ENCODE data around the gene CAMK1D.

Gene CAMK1D

GRCh38 chr10:12350167-12350872 lies 973 bp downstream of the CAMK1D start (continued):
- TF ChIP-seq TSHZ1 (tag by site-specific recombination; IDR thresholded peaks at IDR 0.05; ENCODE audit: borderline replicate concordance) (no peak), PRDM1 (tag by site-specific recombination; IDR thresholded peaks at IDR 0.05) (no peak), ZNF138 (tag by site-specific recombination; IDR thresholded peaks at IDR 0.05; ENCODE audit: borderline replicate concordance) (no peak), ZBTB17 (tag by site-specific recombination; IDR thresholded peaks at IDR 0.05) (peak; percentile 98), ZBTB6 (tag by site-specific recombination; IDR thresholded peaks at IDR 0.05) (no peak), ZSCAN30 (tag by site-specific recombination; IDR thresholded peaks at IDR 0.05) (no peak), ZNF274 (IDR thresholded peaks at IDR 0.05; ENCODE audit: low read length) (no peak), ZNF274 (tag by site-specific recombination; IDR thresholded peaks at IDR 0.05; ENCODE audit: borderline replicate concordance) (no peak), ZNF76 (tag by site-specific recombination; IDR thresholded peaks at IDR 0.05; ENCODE audit: borderline replicate concordance, low read depth) (no peak), GLIS1 (tag by site-specific recombination; IDR thresholded peaks at IDR 0.05) (0 out of 2 replicates have a peak, but pooled peaks have one; percentile 7), ZFP37 (tag by site-specific recombination; IDR thresholded peaks at IDR 0.05) (0 out of 2 replicates have a peak, but pooled peaks have one; percentile 32), ZNF416 (tag by site-specific recombination; IDR thresholded peaks at IDR 0.05) (no peak), ZIC2 (tag by site-specific recombination; IDR thresholded peaks at IDR 0.05) (peak; percentile 25; the same call in 1 of the 2 replicates), ZNF302 (tag by site-specific recombination; IDR thresholded peaks at IDR 0.05; ENCODE audit: low read depth) (no peak), GLIS2 (tag by site-specific recombination; IDR thresholded peaks at IDR 0.05) (0 out of 2 replicates have a peak, but pooled peaks have one; percentile 23), KLF9 (tag by site-specific recombination; IDR thresholded peaks at IDR 0.05; ENCODE audit: low read depth) (peak; percentile 6; the same call in 1 of the 2 replicates), BCL11B (tag by site-specific recombination; IDR thresholded peaks at IDR 0.05; ENCODE audit: low read depth) (no peak), ZNF19 (tag by site-specific recombination; IDR thresholded peaks at IDR 0.05; ENCODE audit: low read depth) (no peak), ZSCAN23 (tag by site-specific recombination; IDR thresholded peaks at IDR 0.05) (no peak), FEZF1 (tag by site-specific recombination; IDR thresholded peaks at IDR 0.05) (peak; percentile 50; the same call in 1 of the 2 replicates), ZNF184 (tag by site-specific recombination; IDR thresholded peaks at IDR 0.05) (no peak), HOXD13 (CRISPR knock-in tag; IDR thresholded peaks at IDR 0.05; ENCODE audit: borderline replicate concordance) (no peak), ZNF791 (tag by site-specific recombination; IDR thresholded peaks at IDR 0.05) (no peak), PRDM6 (tag by site-specific recombination; IDR thresholded peaks at IDR 0.05) (no peak), ZSCAN4 (tag by site-specific recombination; IDR thresholded peaks at IDR 0.05) (no peak)
- TF ChIP-seq, protein P1, sequence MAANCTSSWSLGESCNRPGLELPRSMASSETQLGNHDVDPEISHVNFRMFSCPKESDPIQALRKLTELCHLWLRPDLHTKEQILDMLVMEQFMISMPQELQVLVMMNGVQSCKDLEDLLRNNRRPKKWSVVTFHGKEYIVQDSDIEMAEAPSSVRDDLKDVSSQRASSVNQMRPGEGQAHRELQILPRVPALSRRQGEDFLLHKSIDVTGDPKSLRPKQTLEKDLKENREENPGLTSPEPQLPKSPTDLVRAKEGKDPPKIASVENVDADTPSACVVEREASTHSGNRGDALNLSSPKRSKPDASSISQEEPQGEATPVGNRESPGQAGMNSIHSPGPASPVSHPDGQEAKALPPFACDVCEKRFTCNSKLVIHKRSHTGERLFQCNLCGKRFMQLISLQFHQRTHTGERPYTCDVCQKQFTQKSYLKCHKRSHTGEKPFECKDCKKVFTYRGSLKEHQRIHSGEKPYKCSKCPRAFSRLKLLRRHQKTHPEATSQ (tag by site-specific recombination; IDR thresholded peaks at IDR 0.05): peak; percentile 41; the same call in 1 of the 2 replicates
- TF ChIP-seq, protein P2, sequence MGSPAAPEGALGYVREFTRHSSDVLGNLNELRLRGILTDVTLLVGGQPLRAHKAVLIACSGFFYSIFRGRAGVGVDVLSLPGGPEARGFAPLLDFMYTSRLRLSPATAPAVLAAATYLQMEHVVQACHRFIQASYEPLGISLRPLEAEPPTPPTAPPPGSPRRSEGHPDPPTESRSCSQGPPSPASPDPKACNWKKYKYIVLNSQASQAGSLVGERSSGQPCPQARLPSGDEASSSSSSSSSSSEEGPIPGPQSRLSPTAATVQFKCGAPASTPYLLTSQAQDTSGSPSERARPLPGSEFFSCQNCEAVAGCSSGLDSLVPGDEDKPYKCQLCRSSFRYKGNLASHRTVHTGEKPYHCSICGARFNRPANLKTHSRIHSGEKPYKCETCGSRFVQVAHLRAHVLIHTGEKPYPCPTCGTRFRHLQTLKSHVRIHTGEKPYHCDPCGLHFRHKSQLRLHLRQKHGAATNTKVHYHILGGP (tag by site-specific recombination; IDR thresholded peaks at IDR 0.05): no peak

All from HEK293 (cell line).